GM12874 (cell line): ENCODE results near the gene CDC42.
A peak's percentile ranks its signal among the peaks of the same experiment; 100 is the strongest.

Experiments used
- TF ChIP-seq, protein P1 (sequence below): IDR thresholded peaks from 2 replicates; pipeline ENCODE4 v1.5.1; 2011; ENCODE audit warnings: low read depth, mild to moderate bottlenecking, control low read depth, low read length, moderate library complexity; ENCODE audit not compliant: insufficient read depth

The CDC42 gene

DNA sequence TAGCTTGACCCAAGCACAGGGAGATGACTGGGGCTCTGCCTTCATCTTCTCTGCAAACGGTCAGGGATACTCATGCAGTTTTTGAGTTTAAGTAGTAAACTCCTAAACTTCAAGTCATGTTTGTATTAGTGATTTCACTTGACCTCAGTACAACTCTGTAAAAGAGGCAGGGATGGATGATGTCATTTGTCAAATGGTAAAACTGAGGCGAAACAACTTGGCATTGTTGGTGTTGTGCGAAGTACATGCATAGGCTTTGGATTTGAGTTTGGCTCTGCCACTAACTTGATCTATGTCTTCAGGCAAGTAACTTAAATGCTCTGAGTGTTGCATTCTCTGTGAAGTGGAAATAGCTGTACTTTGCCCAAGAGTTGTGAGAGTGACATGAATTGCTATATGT is 47.7 kb downstream of the CDC42 start:
- TF ChIP-seq, protein P1, sequence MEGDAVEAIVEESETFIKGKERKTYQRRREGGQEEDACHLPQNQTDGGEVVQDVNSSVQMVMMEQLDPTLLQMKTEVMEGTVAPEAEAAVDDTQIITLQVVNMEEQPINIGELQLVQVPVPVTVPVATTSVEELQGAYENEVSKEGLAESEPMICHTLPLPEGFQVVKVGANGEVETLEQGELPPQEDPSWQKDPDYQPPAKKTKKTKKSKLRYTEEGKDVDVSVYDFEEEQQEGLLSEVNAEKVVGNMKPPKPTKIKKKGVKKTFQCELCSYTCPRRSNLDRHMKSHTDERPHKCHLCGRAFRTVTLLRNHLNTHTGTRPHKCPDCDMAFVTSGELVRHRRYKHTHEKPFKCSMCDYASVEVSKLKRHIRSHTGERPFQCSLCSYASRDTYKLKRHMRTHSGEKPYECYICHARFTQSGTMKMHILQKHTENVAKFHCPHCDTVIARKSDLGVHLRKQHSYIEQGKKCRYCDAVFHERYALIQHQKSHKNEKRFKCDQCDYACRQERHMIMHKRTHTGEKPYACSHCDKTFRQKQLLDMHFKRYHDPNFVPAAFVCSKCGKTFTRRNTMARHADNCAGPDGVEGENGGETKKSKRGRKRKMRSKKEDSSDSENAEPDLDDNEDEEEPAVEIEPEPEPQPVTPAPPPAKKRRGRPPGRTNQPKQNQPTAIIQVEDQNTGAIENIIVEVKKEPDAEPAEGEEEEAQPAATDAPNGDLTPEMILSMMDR = no peak

GRCh38 chr1:22101199-22101598 is 48.7 kb downstream of the CDC42 start:
- TF ChIP-seq, protein P1 = no peak

- TF ChIP-seq, protein P1 = no peak
These were observed 49.5 kb downstream of the CDC42 start for GRCh38 chr1:22101995-22102394.

DNA sequence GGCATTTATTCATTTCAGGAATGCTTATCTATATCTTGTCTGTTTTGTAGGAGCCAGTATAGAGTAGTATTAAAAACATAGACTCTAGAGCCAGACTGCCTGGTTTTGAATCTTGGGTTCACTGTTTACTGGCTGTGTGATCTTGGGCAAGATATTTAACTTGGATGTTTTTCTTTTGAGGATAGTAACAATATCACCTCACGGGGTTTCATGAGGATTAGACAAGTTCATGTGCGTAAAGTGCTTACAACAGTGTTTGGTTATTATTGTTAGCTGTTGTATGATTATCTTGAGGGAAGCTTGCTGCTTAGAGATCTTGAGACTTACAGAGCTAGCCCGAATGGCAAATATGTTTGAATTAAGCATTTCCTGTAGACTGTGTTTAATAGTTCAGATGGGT is 50.2 kb downstream of the CDC42 start:
- TF ChIP-seq, protein P1 = no peak

DNA sequence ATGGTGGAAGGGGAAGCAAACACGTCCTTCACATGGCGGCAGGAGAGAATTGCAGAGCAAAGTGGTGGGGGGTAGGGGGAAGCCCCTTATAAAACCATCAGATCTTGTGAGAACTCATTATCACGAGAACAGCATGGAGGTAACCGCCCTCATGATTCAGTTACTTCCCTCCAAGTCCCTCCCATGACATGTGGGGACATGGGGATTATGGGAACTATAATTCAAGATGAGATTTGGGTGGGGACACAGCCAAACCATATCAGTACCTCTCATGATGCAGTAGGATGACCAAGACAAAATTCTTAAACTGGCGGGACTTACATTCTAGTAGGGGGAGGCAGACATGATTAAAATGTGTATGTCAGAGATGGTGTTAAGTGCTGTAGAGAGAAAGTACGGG is 51.6 kb downstream of the CDC42 start:
- TF ChIP-seq, protein P1 = no peak

DNA sequence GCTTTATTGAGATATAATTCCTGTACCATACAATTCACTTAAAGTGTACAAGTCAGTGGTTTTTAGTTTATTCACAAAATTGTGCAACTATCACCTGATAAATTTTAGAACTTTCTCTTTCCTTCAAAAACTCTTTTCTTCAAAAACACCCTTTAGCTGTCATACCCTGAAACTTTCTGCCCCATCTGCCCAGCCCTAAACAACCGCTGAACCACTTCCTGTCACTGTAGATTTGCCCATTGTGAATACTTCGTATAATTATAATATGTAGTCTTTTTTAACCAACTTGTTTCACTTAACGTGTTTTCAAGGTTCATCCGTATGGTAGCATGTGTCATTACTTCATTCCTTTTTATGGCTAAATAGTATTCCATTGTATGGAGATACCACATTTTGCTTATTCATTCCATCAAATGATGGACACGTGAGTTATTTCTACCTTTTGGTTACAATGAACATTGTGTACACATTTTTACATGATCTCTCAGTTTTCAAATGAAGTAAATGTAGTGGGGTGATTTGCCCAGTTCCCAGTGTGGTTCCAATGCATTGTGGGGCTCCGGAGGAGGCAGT is 52.4 kb downstream of the CDC42 start:
- TF ChIP-seq, protein P1 = no peak

- TF ChIP-seq, protein P1 = peak; percentile 76
These were observed 53.2 kb downstream of the CDC42 start for GRCh38 chr1:22105611-22106207.
